PC-3 (cell line): ENCODE measurements around the gene TAF1B. TPM values are rescaled to one million over a fixed set of nuclear protein-coding genes. Genes with fewer than 3 reads are reported as not detected.

Experiments used
- ATAC-seq: fragments of 200-7000 bp; cut with Tn5 transposase; 2 replicates; pipeline ENCODE4 v1.9.1; 2020; ENCODE audit warnings: mild to moderate bottlenecking, moderate library complexity
- BruUV-seq: library from RNA; stranded (reverse); fragments of 400-500 nt; replicated peaks from 2 replicates; lab custom pipeline; 2021; lab: Mats Ljungman, UMichigan
- CTCF ChIA-PET: fragments of 300-600 bp; sonication (Branson Sonifier 250); formaldehyde crosslinking; loops from one replicate; lab custom pipeline; 2022; ENCODE audit warnings: antibody characterized with exemption; lab: Charles Lee
- POLR2A ChIA-PET: fragments of 300-600 bp; sonication (Branson Sonifier 250); formaldehyde crosslinking; loops from one replicate; lab custom pipeline; 2022; ENCODE audit warnings: antibody characterized with exemption; ENCODE audit not compliant: unreplicated experiment; lab: Charles Lee
- DNase-seq: peaks from one replicate; pipeline ENCODE4 v3.0.0-alpha.2; 2015
- H2AFZ ChIP-seq: fragments of 300-600 bp; sonication (generic); 2 replicates; pipeline ENCODE4 v1.6.0; 2016; ENCODE audit warnings: antibody characterized with exemption, low read length
- H3F3A ChIP-seq: fragments of 300-600 bp; sonication (generic); one replicate; pipeline ENCODE4 v1.6.0; 2017; ENCODE audit warnings: antibody characterized with exemption, low read length, control low read depth, mild to moderate bottlenecking; ENCODE audit not compliant: unreplicated experiment
- H3K27ac ChIP-seq: fragments of 300-600 bp; sonication (generic); 2 replicates; pipeline ENCODE4 v1.5.1; 2016; ENCODE audit warnings: mild to moderate bottlenecking, low read length
- H3K27me3 ChIP-seq: fragments of 300-600 bp; sonication (generic); 2 replicates; pipeline ENCODE4 v1.6.1; 2016; ENCODE audit warnings: low read length, mixed read lengths
- H3K36me3 ChIP-seq: fragments of 300-600 bp; sonication (generic); 2 replicates; pipeline ENCODE4 v1.6.1; 2016; ENCODE audit warnings: low read depth, mixed run types, low read length, mixed read lengths
- H3K4me1 ChIP-seq: fragments of 300-600 bp; sonication (generic); 2 replicates; pipeline ENCODE4 v1.5.1; 2016; ENCODE audit warnings: low read length; ENCODE audit not compliant: insufficient read depth
- H3K4me2 ChIP-seq: fragments of 300-600 bp; sonication (generic); 2 replicates; pipeline ENCODE4 v1.6.0; 2016; ENCODE audit warnings: low read length
- H3K4me3 ChIP-seq: fragments of 300-600 bp; sonication (generic); 2 replicates; pipeline ENCODE4 v1.5.1; 2016; ENCODE audit warnings: mild to moderate bottlenecking, low read length, mixed read lengths
- H3K79me2 ChIP-seq: fragments of 300-600 bp; sonication (generic); 2 replicates; pipeline ENCODE4 v1.6.1; 2017; ENCODE audit warnings: low read length, mixed read lengths
- H3K9ac ChIP-seq: fragments of 300-600 bp; sonication (generic); 2 replicates; pipeline ENCODE4 v1.6.0; 2016; ENCODE audit warnings: mild to moderate bottlenecking, low read length
- H3K9me2 ChIP-seq: fragments of 300-600 bp; sonication (generic); replicated peaks from 2 replicates; pipeline ENCODE4 v1.6.1; 2016; ENCODE audit warnings: mixed run types, low read length, mixed read lengths
- H3K9me3 ChIP-seq: fragments of 300-600 bp; sonication (generic); 2 replicates; pipeline ENCODE4 v1.6.1; 2016; ENCODE audit warnings: low read length, mixed read lengths
- H4K20me1 ChIP-seq: fragments of 300-600 bp; sonication (generic); 2 replicates; pipeline ENCODE4 v1.6.1; 2016; ENCODE audit warnings: low read length, mixed read lengths
- EZH2 ChIP-seq: fragments of 300-600 bp; sonication (generic); IDR thresholded peaks from one replicate; pipeline ENCODE4 v1.6.1; 2017; ENCODE audit warnings: antibody characterized with exemption, mild to moderate bottlenecking, low read length; ENCODE audit not compliant: unreplicated experiment
- EZH2phosphoT487 ChIP-seq: fragments of 300-600 bp; sonication (generic); IDR thresholded peaks from 2 replicates; pipeline ENCODE4 v1.6.1; 2018; ENCODE audit warnings: mild to moderate bottlenecking, antibody characterized with exemption, low read length, borderline replicate concordance
- intact Hi-C: fragments of 100-400 bp; cut with micrococcal nuclease; formaldehyde crosslinking; loops from 2 replicates; pipeline ENCODE4 v1.9.0; 2023
- total RNA-seq: library from RNA; depleted of rRNA; stranded (reverse); fragments of >200 nt; gene quantifications from 2 replicates; pipeline ENCODE4 v1.2.3, GENCODE V29; 2014
- TF ChIP-seq, protein P1 (sequence below): fragments of 300-600 bp; sonication (generic); conservative IDR thresholded peaks from 2 replicates; pipeline ENCODE4 v1.5.1; 2017; ENCODE audit warnings: antibody characterized with exemption, low read depth, mild to moderate bottlenecking, low read length

Gene TAF1B
- total RNA-seq, 1 experiment from 2014 or later, result 39.5 TPM

GRCh38 chr2:9844576-9844975, 1.3 kb downstream of the TAF1B start:
- TF ChIP-seq EZH2phosphoT487 (no peak), EZH2 (no peak)
- TF ChIP-seq, protein P1, sequence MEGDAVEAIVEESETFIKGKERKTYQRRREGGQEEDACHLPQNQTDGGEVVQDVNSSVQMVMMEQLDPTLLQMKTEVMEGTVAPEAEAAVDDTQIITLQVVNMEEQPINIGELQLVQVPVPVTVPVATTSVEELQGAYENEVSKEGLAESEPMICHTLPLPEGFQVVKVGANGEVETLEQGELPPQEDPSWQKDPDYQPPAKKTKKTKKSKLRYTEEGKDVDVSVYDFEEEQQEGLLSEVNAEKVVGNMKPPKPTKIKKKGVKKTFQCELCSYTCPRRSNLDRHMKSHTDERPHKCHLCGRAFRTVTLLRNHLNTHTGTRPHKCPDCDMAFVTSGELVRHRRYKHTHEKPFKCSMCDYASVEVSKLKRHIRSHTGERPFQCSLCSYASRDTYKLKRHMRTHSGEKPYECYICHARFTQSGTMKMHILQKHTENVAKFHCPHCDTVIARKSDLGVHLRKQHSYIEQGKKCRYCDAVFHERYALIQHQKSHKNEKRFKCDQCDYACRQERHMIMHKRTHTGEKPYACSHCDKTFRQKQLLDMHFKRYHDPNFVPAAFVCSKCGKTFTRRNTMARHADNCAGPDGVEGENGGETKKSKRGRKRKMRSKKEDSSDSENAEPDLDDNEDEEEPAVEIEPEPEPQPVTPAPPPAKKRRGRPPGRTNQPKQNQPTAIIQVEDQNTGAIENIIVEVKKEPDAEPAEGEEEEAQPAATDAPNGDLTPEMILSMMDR, result no peak
- H2AFZ ChIP-seq, result peak overlapping the region; percentile 87; the same call in 1 of the 2 replicates
- POLR2A ChIA-PET, result no interaction called here

DNA sequence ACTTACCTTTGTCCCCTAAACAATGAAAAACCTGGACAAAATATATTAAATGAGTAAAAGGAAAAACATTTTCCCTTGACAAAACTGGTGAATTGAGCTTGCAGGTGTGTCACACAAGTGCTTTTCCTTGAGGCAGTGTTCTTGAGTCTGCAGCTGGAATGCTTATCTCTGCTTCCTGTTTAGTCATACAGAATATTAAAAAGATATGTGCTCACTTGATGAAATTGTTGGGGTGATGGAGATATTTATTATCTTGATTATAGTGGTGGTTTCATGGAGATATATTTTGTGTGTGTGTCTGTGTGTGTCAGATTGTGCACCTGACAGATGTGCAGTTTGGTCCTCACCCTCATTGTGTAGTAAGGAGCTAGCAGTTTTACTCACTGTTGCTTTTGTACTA, 3.3 kb downstream of the TAF1B start:
- no peaks in the 10 kb centered on the region for H3K9me2 ChIP-seq
- ChIA-PET CTCF (no interaction called here), POLR2A (no interaction called here)
- H3F3A ChIP-seq, result peaks cover 3% of the 10 kb centered on the region
- H3K9ac ChIP-seq, result no peak overlapping the region
- no peak overlapping the region for H2AFZ ChIP-seq
- peaks cover 48% of the 10 kb centered on the region for H3K79me2 ChIP-seq
- intact Hi-C loops, result loop anchor here (10.0 kb wide), 2 partner anchors 48 to 108 kb away; partner anchors contain the start of gene GRHL1
- no peaks in the 10 kb centered on the region for H3K9me3 ChIP-seq
- peak overlapping the region; percentile 67 for H3K4me2 ChIP-seq
- no peak for TF ChIP-seq EZH2
- TF ChIP-seq EZH2phosphoT487, result no peak
- TF ChIP-seq, protein P1, result no peak
- peaks cover 31% of the 10 kb centered on the region; the same call in 1 of the 2 replicates for H3K36me3 ChIP-seq
- H3K4me1 ChIP-seq, result peaks cover 35% of the 10 kb centered on the region
- H3K27me3 ChIP-seq, result no peaks in the 10 kb centered on the region
- H3K4me3 ChIP-seq, result peak overlapping the region; percentile 25
- ATAC-seq (peak; percentile 18), DNase-seq (peak; percentile 75)
- H3K27ac ChIP-seq, result peak overlapping the region; percentile 54
- BruUV-seq, result no TSS peak
- H4K20me1 ChIP-seq, result no peaks in the 10 kb centered on the region

More at GRCh38 chr2:9844576-9844975, 1.3 kb downstream of the TAF1B start:
- Histone ChIP-seq H3K79me2 (peaks cover 48% of the 10 kb centered on the region), H3K4me1 (peaks cover 35% of the 10 kb centered on the region), H3F3A (peaks cover 3% of the 10 kb centered on the region), H3K9me2 (no peaks in the 10 kb centered on the region), H3K36me3 (peaks cover 13% of the 10 kb centered on the region; the same call in 1 of the 2 replicates), H3K4me2 (peak overlapping the region; percentile 96), H4K20me1 (no peaks in the 10 kb centered on the region), H3K27me3 (no peaks in the 10 kb centered on the region), H3K27ac (peak overlapping the region; percentile 88), H3K9ac (peak overlapping the region; percentile 87), H3K4me3 (peak overlapping the region; percentile 75), H3K9me3 (no peaks in the 10 kb centered on the region)
- intact Hi-C loops, result loop anchor here (5.0 to 10.0 kb wide), 3 partner anchors 42 to 110 kb away; partner anchors contain the start of gene GRHL1
- ATAC-seq (no peak; the same call in 1 of the 2 replicates), DNase-seq (peak; percentile 57)
- no TSS peak for BruUV-seq
- CTCF ChIA-PET, result interaction anchor here (0.7 to 1.4 kb wide), 2 partner anchors 31 to 135 kb away, joined by 3 to 6 read pairs; no protein-coding TSS in a partner anchor

- no peaks in the 10 kb centered on the region for H3K9me3 ChIP-seq
- H3K27ac ChIP-seq, result no peak overlapping the region
- no peaks in the 10 kb centered on the region for H3K27me3 ChIP-seq
- intact Hi-C loops, result loop anchor here (10.0 kb wide), 2 partner anchors 48 to 108 kb away; partner anchors contain the start of gene GRHL1
- peaks cover 37% of the 10 kb centered on the region for H3K36me3 ChIP-seq
- DNase-seq, result peak; percentile 34
- no peaks in the 10 kb centered on the region for H3K9me2 ChIP-seq
- no peak overlapping the region for H3K4me3 ChIP-seq
- CTCF ChIA-PET, result no interaction called here
- no TSS peak for BruUV-seq
- no peak for TF ChIP-seq EZH2phosphoT487
- no peak for TF ChIP-seq EZH2
- TF ChIP-seq, protein P1, result no peak
- ATAC-seq, result no peak
- no peak overlapping the region for H2AFZ ChIP-seq
- peaks cover 3% of the 10 kb centered on the region for H3F3A ChIP-seq
- H3K4me2 ChIP-seq, result peak overlapping the region; percentile 67
- no peaks in the 10 kb centered on the region for H4K20me1 ChIP-seq
- peaks cover 48% of the 10 kb centered on the region for H3K79me2 ChIP-seq
- no peak overlapping the region for H3K9ac ChIP-seq
- POLR2A ChIA-PET, result no interaction called here
- H3K4me1 ChIP-seq, result peaks cover 35% of the 10 kb centered on the region
These were observed 3.9 kb downstream of the TAF1B start for GRCh38 chr2:9847140-9847539.
